Gastrocnemius medialis (tissue), 4 donors: ENCODE results near the gene APC2. TPM values are rescaled to one million over a fixed set of nuclear protein-coding genes. Genes with fewer than 3 reads are reported as not detected.

Source experiments
- ATAC-seq, 2 donors: fragments of 150-250 bp; one replicate each; pipeline ENCODE4 v1.9.1; 2016
- DNase-seq, 2 donors: peaks; one replicate each; pipeline ENCODE4 v3.0.0-alpha.2; 2019
- H3K27ac ChIP-seq, 4 donors: fragments of 200-600 bp; sonication (generic); 1 replicate in 1 of 4; 2 replicates in 3 of 4; pipeline ENCODE4 v1.5.1; 2016 to 2018; ENCODE audit warnings: mild to moderate bottlenecking in 2 of 4, moderate library complexity in 1 of 4
- H3K27me3 ChIP-seq, 3 donors: fragments of 200-600 bp; sonication (generic) in 2 of 3; 1 replicate in 1 of 3; 2 replicates in 2 of 3; pipeline versions ENCODE4 v1.5.1 to v1.6.0; 2016 to 2019; ENCODE audit warnings: mild to moderate bottlenecking in 1 of 3, moderate library complexity in 1 of 3
- H3K36me3 ChIP-seq, 2 donors: fragments of 200-600 bp; sonication (generic) in 1 of 2; one replicate each; pipeline ENCODE4 v1.5.1; 2017 to 2018
- H3K4me1 ChIP-seq, 2 donors: fragments of 200-600 bp; sonication (generic) in 1 of 2; one replicate each; pipeline ENCODE4 v1.5.1; 2016 to 2017; ENCODE audit warnings: mild to moderate bottlenecking in 2 of 2
- H3K4me3 ChIP-seq, 4 donors: fragments of 200-600 bp; sonication (generic) in 3 of 4; 1 replicate in 1 of 4; 2 replicates in 3 of 4; pipeline ENCODE4 v1.5.1; 2016 to 2019; ENCODE audit warnings: mild to moderate bottlenecking in 2 of 4
- H3K9me3 ChIP-seq, 3 donors: fragments of 200-600 bp; sonication (generic) in 2 of 3; 1 replicate in 1 of 3; 2 replicates in 2 of 3; pipeline ENCODE4 v1.5.1; 2016 to 2019
- CTCF ChIP-seq, 5 experiments: fragments of 450-650 bp in 3 of 5; fragments of 200-600 bp in 2 of 5; sonication (generic) in 2 of 5; IDR thresholded peaks in 4 of 5; conservative IDR thresholded peaks in 1 of 5; 1 replicate in 4 of 5; 2 replicates in 1 of 5; pipeline ENCODE4 v1.5.1; 2016 to 2019; ENCODE audit warnings: antibody characterized with exemption in 5 of 5, mild to moderate bottlenecking in 3 of 5, moderate library complexity in 3 of 5
- POLR2A ChIP-seq, 2 donors: fragments of 450-650 bp; IDR thresholded peaks; one replicate each; pipeline ENCODE4 v1.6.1; 2017; ENCODE audit warnings: antibody characterized with exemption in 2 of 2, mild to moderate bottlenecking in 2 of 2, moderate library complexity in 2 of 2
- in situ Hi-C, 4 donors: fragments of 200-750 bp; cut with MboI; loops; one replicate each; pipeline versions ENCODE4 v1.15.0 to v1.8.0; 2017; ENCODE audit warnings: low sequenced_read_pairs in 4 of 4
- intact Hi-C: fragments of 100-400 bp; cut with DNase I; formaldehyde crosslinking; loops from one replicate; pipeline ENCODE4 v1.15.1; 2023; ENCODE audit warnings: low total_unique reads
- total RNA-seq, 4 donors: library from RNA; depleted of rRNA; stranded (reverse); fragments of >200 nt; gene quantifications; one replicate each; pipeline versions ENCODE4 v1.1.0 to v1.2.3, GENCODE V29; 2016

APC2 gene
- total RNA-seq, 4 donors from 2014 or later, result 0.04 TPM; not detected in 3

DNA sequence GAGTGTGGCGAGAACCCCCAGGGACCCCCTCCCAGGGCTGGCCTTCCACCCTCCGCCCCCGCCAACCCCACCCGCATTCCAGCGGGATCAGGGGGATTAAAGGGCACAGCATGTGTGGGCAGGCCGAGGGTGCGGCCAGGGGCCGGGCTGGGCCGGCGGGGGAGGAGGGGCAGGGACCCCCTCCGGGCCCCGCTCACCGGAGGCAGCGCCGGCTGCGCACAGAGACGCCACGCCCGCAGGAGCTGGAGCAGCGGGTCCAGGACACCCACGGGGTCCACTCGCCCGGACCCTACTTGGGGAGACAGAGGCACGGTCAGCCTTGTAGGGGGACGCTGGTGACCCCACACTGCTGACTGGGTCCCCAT lies 60.5 kb downstream of the APC2 start:
- peak overlapping the region in 2 of 4 donors; percentile 39 to 90 for H3K27ac ChIP-seq
- no peak overlapping the region for H3K4me3 ChIP-seq
- no peak for DNase-seq
- in situ Hi-C loops, result no loop called here
- H3K4me1 ChIP-seq, result peaks cover 7 to 36% of the 10 kb centered on the region in 2 donors
- H3K27me3 ChIP-seq, result no peaks in the 10 kb centered on the region
- no peak for ATAC-seq
- no peaks in the 10 kb centered on the region for H3K9me3 ChIP-seq
- intact Hi-C loops, result loop anchor here (5.0 kb wide), 2 partner anchors 142 to 233 kb away; partner anchors contain the start of genes FAM174C and TCF3
- H3K36me3 ChIP-seq, result no peaks in the 10 kb centered on the region
- no peak for TF ChIP-seq CTCF (IDR thresholded peaks at IDR 0.05 in 4 of 5, conservative IDR thresholded peaks at IDR 0.05 in 1 of 5)
- no peak for TF ChIP-seq POLR2A (IDR thresholded peaks at IDR 0.05)

DNA sequence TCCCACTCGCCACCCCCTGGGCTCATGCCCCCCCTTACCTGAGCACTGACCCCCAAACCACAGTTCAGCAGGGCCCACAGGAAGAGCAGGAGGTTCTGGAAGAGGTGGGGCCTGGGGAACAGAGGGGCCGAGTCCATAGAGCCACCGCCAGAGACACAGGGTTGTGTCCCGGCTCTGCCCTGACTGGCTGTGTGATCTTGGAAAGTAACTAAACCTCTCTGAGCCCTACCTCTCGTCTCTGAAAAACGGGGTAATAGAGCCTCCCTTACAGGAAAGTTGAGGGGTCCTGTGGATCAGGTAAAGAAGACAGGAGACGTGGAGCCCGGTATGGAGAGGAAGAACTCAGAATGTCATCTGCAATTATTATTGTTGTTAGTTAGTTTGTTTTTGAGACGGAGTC lies 60.9 kb downstream of the APC2 start:
- in situ Hi-C loops (no loop called here), intact Hi-C loops (loop anchor here (5.0 kb wide), 2 partner anchors 141 to 234 kb away; partner anchors contain the start of genes FAM174C and TCF3)
- no peaks in the 10 kb centered on the region for H3K27me3 ChIP-seq
- ATAC-seq (no peak), DNase-seq (no peak)
- H3K4me3 ChIP-seq, result no peak overlapping the region
- peak overlapping the region in 2 of 4 donors; percentile 39 to 90 for H3K27ac ChIP-seq
- H3K36me3 ChIP-seq, result no peaks in the 10 kb centered on the region
- H3K4me1 ChIP-seq, result peaks cover 7 to 36% of the 10 kb centered on the region in 2 donors
- TF ChIP-seq POLR2A (IDR thresholded peaks at IDR 0.05), result no peak
- no peak for TF ChIP-seq CTCF (IDR thresholded peaks at IDR 0.05 in 4 of 5, conservative IDR thresholded peaks at IDR 0.05 in 1 of 5)
- no peaks in the 10 kb centered on the region for H3K9me3 ChIP-seq

DNA sequence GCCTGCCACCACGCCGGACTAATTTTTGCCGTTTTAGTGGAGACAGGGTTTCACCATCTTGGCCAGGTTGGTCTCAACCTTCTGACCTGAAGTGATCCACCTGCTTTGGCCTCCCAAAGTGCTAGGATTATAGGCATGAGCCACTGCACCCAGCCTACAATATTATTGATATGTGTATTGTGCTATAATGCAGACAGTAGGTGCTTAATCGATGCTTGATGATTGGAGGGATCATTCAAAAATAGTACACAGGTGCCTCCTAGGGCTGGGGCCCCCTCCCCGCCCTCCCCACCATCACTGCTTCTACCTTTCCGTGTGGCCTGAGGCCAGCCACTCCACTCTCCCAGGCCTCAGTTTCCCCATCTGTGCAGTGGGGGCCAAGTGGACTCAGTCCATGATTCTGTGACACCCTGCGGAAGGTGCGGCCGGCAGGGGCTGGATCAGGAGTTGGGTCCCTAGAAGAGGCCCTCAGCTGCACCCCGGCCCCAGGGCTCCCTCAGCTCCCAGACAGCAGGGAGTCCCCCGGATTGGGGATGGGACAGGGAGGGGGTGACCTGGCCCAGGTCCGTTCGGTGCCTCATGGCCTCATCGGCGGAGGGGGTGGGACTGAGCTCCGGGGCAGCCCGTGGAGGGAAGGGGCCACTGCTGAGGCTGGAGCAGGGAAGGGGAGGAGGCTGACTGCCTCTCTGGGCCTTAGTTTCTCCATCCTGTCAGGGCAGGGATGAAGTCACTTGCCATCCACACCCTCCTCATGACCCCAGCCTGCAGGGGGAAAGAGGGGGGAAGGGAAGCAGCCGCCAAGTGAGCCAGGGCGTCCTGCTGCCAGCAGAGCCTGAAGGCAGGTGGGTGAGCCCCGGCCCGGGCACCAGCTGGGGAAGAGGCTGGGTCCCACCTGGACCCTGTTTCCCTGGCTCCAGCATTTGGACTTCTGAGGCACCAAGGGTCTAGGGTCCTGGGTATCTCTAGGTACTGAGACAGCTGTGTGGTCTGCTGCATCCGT lies 61.7 kb downstream of the APC2 start:
- peak overlapping the region; percentile 83 to 91 (median 89) for H3K27ac ChIP-seq
- H3K4me3 ChIP-seq, result no peak overlapping the region
- no peaks in the 10 kb centered on the region for H3K36me3 ChIP-seq
- intact Hi-C loops (loop anchor here (5.0 kb wide), 2 partner anchors 141 to 234 kb away; partner anchors contain the start of genes FAM174C and TCF3), in situ Hi-C loops (no loop called here)
- no peaks in the 10 kb centered on the region for H3K27me3 ChIP-seq
- peaks cover 7 to 36% of the 10 kb centered on the region in 2 donors for H3K4me1 ChIP-seq
- H3K9me3 ChIP-seq, result no peaks in the 10 kb centered on the region
- DNase-seq (no peak), ATAC-seq (no peak)
- TF ChIP-seq CTCF (IDR thresholded peaks at IDR 0.05 in 4 of 5, conservative IDR thresholded peaks at IDR 0.05 in 1 of 5) (no peak), POLR2A (IDR thresholded peaks at IDR 0.05) (no peak)

DNA sequence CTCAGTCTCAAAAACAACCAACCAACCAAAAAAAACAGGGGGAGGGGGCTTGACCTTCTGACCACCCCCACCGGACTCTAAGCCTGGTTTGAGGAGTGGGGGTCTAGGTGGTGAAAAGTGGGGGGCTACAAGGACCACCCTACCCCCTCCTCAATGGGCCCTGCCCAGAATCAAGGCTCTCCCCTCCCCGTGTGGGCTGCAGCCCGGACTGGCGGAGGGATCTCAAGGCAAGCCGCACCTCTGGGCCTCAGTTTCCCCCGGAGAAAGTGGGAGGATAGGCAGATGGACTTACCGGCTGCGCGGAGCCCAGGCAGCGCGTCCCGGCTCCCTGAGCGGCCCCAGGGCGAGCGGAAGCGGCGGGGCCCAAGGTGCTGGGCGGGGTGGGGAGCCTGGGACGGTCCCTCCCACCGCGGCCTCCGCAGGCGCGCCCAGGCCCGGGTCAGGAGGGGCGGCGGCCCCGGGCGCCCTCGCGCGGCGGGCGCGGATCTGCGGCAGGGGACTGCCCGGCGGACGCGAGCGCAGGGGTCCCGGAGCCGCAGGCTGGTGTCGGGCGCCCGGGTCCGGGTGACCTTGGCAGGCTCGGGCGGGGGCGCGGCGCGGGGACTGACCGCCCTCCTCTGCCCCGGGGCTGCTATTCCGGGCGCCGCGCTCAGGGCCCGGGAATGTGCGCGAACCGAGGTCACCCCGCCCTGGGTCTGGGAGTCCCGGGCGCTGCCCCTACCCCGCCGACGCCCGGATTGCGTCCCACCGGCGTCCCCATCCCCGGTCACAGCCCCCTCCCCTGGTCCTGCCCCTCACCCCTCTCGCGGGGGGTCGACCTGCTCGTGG lies 63.0 kb downstream of the APC2 start, which contains the start of gene ADAMTSL5:
ADAMTSL5 (minus strand) TSS at position 349 of the 828 bp plus-strand sequence. CDS start 2,076 bp downstream, outside the sequence.
- H3K36me3 ChIP-seq, result no peaks in the 10 kb centered on the region
- H3K27me3 ChIP-seq, result no peaks in the 10 kb centered on the region
- intact Hi-C loops (loop anchor here (1.0 to 5.0 kb wide), 3 partner anchors 34 to 236 kb away; partner anchors contain the start of genes C19orf25, FAM174C and TCF3), in situ Hi-C loops (no loop called here)
- H3K4me1 ChIP-seq, result peaks cover 3 to 29% of the 10 kb centered on the region in 2 donors
- DNase-seq (peak in 1 of 2 donors; percentile 60), ATAC-seq (peak; percentile 59 to 72)
- peak within 1 kb of the TSS; percentile 83 to 91 (median 89) for H3K27ac ChIP-seq
- H3K9me3 ChIP-seq, result no peaks in the 10 kb centered on the region
- peak within 1 kb of the TSS; percentile 64 to 69 (median 64) for H3K4me3 ChIP-seq
- TF ChIP-seq POLR2A (IDR thresholded peaks at IDR 0.05), result peak; percentile 60 to 74
- TF ChIP-seq CTCF (IDR thresholded peaks at IDR 0.05 in 4 of 5, conservative IDR thresholded peaks at IDR 0.05 in 1 of 5), result peak in 2 of 5 experiments; percentile 26 to 36
